IPS-NIHi7 (cell line): ENCODE data around the gene MFAP5.
"Not testable (repeated sequence)": the region's sequence is repeated elsewhere in the genome, so short reads cannot be mapped to it uniquely, and the experiment has no call there.

Source experiments
- DNase-seq: peaks from one replicate; pipeline ENCODE4 v3.0.0; 2012; ENCODE audit warnings: mixed read lengths; ENCODE audit errors: extremely low spot score

MFAP5 gene

DNA sequence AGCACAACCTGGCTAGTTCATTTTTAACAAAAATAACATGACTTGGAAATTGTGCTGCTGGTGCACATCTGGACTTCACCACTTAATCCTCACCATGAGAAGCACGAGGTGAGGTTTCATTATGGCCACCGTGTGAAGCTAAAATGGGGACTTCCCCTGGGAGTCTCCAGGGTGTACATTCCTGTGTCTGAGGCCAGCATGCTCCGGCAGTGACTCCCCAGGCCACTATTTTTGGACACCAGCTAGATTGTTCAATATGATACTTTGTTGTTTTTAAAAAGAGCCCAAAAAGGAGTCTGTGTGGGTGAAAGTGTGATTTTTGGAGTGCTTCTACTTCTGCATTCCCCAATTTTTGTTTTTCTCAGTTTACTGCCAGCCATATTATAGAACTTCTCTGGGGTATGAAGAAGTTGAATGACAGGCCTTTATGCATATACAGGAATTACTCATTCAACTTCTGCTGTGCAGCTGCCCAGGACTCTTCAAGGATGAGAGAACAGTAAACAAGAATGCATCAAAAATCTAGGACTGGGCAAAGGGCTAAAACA is 33.1 kb downstream of the MFAP5 start:
- DNase-seq: no peak

DNA sequence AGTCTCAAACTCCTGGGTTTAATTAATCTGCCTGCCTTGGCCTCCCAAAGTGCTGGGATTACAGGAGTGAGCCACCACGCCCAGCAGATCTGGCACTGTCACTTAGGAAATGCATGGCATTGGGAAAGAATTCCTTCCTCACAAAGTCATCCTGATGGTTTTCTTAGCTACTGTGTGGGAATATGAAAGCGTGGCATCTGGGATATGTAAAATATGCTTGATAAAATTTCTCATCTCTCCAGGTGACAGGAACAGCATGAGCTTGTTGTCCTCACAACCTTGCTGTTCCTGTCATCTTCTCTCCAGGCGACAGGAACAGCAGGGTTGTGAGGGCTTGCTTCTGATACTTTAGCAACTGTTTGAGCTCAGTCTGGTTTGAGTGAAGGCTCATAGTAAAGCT is 33.9 kb downstream of the MFAP5 start:
- DNase-seq: no peak

DNA sequence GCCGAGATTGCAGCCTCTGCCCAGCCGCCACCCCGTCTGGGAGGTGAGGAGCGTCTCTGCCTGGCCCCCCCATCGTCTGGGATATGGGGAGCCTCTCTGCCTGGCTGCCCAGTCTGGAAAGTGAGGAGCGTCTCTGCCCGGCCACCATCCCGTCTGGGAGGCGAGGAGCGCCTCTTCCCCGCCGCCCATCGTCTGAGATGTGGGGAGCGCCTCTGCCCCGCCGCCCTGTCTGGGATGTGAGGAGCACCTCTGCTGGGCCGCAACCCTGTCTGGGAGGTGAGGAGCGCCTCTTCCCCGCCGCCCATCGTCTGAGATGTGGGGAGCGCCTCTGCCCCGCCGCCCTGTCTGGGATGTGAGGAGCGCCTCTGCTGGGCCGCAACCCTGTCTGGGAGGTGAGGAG is 37.9 kb downstream of the MFAP5 start:
- DNase-seq: not testable (repeated sequence)

DNA sequence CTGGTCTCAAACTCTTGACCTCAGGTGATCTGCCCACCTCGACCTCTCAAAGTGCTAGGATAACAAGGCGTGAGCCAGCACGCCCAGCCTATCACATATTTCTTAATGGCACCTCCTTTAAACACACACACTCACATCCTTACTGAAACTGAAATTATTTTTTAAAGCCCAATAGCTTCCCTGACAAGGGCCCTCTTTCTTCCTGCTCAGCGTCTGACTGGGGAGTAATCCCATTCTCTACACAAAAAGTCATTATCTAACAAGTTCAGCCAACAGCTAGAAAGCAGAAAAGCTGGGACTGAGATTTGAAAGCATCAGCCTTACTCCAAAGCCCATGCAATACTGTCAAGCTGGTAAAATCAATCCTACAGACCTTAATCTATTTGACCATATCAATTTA is 40.0 kb downstream of the MFAP5 start:
- no peak for DNase-seq

DNA sequence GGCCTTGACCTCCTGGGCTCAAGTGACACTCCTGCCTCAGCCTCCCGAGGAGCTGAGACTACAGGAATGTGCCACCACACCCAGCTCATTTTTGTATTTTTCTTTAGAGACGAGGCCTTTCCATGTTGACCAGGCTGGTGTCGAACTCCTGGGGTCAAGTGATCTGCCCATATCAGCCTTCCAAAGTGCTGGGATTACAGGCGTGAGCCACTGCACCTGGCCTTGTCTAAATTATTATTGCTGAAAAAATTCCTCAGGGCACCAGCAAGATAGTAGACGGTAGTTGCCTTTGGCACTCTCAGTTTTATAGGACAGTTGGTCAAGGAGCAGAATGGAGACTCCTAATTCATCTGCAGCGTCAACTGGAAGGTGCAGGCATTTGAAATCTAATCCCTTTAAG is 47.4 kb downstream of the MFAP5 start:
- no peak for DNase-seq

DNA sequence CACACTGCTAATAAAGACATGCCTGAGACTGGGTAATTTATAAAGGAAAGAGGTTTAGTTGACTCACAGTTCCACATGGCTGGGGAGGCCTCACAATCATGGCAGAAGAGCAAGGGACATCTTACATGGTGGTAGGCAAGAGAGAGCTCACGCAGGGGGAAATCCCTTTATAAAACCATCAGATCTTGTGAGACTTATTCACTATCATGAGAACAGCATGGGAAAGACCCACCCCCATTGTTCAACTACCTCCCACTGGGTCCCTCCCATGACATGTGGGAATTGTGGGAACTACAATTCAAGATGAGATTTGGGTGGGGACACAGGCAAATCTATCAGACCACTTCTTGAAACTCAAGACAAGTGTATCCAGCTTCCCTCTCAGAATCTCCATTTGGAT is 48.7 kb downstream of the MFAP5 start:
- not testable (repeated sequence) for DNase-seq

DNA sequence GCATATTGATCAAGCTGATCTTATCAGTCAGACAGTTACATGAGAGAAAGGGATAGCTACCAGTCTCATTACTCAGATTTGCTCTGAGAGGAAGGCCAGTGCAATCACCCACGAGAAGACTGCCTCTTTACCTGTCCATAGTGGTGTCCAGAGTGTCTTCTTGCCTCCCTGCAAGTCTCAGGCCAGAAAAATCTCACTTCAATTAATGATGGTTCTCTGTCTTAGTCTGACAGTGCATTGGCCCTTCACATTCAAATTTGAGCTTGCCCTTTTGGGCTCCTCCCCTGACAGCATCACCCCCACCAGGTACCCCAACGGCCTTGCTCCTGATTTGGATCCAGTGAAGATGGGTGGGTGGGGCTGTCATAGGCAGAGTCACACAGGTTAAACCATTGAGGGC is 50.0 kb downstream of the MFAP5 start, which contains the start of gene AICDA:
TSS of gene AICDA (minus strand) at position 231 of the 400 bp plus-strand sequence. CDS start at position 139, 92 bp downstream.
- DNase-seq: no peak

DNA sequence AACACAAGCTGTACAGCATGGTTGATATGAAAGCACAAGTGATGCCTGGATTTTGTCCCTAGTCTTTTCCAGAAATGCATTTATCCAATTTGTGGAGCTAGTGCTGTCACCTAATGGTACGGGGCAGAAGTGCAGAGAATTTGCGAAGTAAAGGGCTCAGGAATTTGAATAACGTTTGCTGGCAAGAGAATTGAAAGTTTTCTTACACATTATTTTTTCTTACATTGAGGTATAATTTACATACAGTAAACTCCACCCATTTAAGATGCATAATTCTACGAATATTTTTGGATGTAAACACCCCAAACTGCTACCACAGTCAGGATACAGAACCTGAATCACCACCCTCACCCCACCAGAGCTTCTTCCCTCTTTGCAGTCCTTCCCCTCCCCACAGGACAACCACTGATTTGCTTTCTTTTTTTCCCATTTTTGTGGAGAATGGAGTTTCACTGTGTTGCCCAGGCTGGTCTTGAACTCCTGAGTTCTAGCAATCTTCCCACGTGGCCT is 53.5 kb downstream of the MFAP5 start:
- peak; percentile 63 for DNase-seq

DNA sequence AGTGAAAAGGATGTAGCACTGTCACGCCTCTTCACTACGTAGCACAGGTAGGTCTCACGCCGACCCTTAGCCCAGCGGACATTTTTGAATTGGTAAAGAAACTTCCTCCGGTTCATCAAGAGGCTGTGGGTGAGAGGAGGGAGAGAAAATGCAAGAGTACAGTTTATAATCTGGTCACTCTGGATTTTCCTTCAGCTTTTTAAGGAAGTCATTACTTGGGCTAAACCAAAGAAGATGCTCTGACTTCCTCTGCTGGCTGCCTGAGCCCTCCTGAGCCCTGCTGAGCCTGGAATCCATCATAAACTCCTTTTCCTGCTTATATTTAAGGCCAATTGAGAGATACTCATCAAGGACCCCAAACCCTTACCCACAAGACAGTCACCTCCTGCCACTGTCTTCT is 55.7 kb downstream of the MFAP5 start:
- no peak for DNase-seq

DNA sequence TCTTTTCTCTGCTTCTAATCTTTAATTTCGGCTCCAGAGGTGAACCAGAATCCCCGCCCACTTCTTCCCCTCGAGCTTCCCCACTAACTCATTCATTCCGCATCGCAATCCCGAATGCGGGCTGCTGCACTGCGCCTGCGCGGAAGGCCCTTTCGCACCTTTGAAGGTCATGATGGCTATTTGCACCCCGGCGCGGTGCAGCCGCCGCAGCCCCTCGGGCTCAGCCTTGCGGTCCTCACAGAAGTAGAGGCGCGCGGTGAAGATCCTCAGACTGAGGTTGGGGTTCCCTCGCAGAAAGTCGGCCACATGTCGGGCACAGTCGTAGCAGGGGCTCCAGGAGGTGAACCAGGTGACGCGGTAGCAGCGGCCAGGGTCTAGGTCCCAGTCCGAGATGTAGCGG is 57.6 kb downstream of the MFAP5 start:
- no peak for DNase-seq

DNA sequence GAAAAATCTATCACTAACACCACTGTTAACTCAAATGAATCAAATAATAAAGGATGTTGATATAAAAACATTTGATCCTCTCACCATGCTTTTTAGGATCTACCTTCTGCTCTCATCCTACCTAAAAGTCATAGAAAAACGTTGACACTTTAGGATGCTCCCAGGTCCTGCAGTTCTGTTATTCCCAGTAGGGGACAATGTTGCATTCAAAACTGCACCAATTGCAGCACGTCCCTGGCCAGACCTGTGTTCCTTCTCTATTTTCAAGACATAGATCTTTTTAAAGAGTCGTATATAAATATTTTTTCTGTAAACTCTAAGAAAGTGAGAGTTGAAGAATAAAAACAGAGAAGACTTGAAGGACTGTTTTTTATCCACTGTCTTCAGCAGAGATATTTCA is 58.8 kb downstream of the MFAP5 start:
- peak; percentile 43 for DNase-seq

DNA sequence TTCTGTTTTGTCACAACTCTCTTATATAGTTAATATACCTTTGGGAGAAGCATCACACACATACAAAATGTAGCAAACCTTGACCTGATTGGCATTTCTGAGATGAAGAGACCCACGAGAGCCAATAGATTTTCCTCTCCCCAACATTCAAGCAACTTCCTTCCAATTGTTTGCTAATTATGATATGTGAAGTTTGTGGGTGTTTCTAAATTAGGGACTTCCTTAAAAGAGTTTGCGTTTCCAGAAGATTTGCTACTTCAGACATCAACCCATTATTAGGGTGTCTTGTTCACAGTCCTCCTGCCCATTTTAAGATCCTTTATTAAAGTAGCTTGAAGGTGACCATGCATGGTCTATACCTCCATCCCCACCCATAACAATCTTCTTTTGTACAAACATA is 59.3 kb downstream of the MFAP5 start:
- DNase-seq: no peak

DNA sequence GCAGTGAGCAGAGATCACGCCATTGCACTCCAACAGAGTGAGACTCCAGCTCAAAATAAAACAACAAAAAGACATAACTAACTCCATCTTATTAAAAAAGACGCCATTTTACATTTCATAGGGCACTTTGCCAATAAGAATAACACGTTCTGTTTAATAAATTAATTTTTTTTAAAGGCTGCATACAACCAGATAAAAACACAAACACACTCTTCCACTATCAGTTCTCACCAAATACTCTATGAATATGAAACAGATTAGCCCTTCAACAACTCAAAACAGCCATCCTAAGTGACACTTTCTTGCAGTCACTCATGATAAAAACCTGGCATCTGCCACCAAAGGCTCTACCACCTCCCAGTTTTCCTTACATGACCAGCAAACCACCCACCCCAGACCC is 66.1 kb downstream of the MFAP5 start:
- no peak for DNase-seq
